ENCODE measurements around the gene DZIP1.

DNA sequence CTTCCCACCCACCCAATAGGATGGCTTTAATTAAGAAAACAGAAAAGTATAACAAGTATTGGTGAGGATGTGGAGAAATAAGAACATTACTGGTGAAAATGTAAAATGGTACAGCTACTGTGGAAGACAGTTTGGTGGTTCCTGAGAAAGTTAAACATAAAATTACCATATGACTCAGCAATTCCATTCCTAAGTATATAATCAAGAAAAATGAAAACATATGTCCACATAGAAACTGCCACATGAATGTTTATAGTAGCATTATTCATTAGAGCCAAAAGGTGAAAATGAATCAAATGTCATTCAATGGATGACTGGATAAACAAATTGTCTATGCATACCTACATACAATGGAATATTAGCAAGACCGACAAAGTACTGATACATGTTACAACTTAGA is 16.9 kb downstream of the DZIP1 start:
- no peak for TF ChIP-seq POLR2A (IDR thresholded peaks at IDR 0.05)
- TF ChIP-seq, protein P1, sequence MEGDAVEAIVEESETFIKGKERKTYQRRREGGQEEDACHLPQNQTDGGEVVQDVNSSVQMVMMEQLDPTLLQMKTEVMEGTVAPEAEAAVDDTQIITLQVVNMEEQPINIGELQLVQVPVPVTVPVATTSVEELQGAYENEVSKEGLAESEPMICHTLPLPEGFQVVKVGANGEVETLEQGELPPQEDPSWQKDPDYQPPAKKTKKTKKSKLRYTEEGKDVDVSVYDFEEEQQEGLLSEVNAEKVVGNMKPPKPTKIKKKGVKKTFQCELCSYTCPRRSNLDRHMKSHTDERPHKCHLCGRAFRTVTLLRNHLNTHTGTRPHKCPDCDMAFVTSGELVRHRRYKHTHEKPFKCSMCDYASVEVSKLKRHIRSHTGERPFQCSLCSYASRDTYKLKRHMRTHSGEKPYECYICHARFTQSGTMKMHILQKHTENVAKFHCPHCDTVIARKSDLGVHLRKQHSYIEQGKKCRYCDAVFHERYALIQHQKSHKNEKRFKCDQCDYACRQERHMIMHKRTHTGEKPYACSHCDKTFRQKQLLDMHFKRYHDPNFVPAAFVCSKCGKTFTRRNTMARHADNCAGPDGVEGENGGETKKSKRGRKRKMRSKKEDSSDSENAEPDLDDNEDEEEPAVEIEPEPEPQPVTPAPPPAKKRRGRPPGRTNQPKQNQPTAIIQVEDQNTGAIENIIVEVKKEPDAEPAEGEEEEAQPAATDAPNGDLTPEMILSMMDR (IDR thresholded peaks at IDR 0.05): no peak

Measured in adrenal gland (tissue), 5 donors.